NCI-H1436 (cell line): Measurements from ENCODE around the gene FBRS.
A peak's percentile ranks its signal among the peaks of the same experiment; 100 is the strongest.
"Not testable (repeated sequence)": the region's sequence is repeated elsewhere in the genome, so short reads cannot be mapped to it uniquely, and the experiment has no call there.

Experiments used
- DNase-seq: peaks from one replicate; lab custom pipeline; 2025; lab: John Stamatoyannopoulos, UW

Gene FBRS

GRCh38 chr16:30657866-30658730 lies at the start of gene FBRS:
Gene FBRS, plus strand, starts transcription at chr16:30658431. Its CDS starts 1,088 bp downstream, at chr16:30659519.
- DNase-seq = peak; percentile 100

- peak; percentile 5 for DNase-seq
Measured at GRCh38 chr16:30609002-30609925, 49.0 kb upstream of the FBRS start.

GRCh38 chr16:30609926-30610839 lies 48.0 kb upstream of the FBRS start, which contains the start of gene ZNF689:
Gene ZNF689, minus strand, starts transcription at chr16:30610389. Its CDS starts 348 bp downstream, at chr16:30610041.
- peak; percentile 95 for DNase-seq

GRCh38 chr16:30615358-30616091 lies 42.7 kb upstream of the FBRS start:
- no peak for DNase-seq

GRCh38 chr16:30619202-30619601 lies 39.0 kb upstream of the FBRS start:
- DNase-seq = no peak

- no peak for DNase-seq
Measured at GRCh38 chr16:30619638-30620037, 38.6 kb upstream of the FBRS start.

- no peak for DNase-seq
Measured at GRCh38 chr16:30620169-30620568, 38.1 kb upstream of the FBRS start.

GRCh38 chr16:30621765-30622164 lies 36.5 kb upstream of the FBRS start:
- no peak for DNase-seq

GRCh38 chr16:30622455-30623032 lies 35.7 kb upstream of the FBRS start:
- no peak for DNase-seq

- DNase-seq = no peak
Measured at GRCh38 chr16:30623536-30624283, 34.5 kb upstream of the FBRS start.

- no peak for DNase-seq
Measured at GRCh38 chr16:30626236-30626635, 32.0 kb upstream of the FBRS start.

- DNase-seq = peak; percentile 67
Measured at GRCh38 chr16:30628628-30629540, 29.3 kb upstream of the FBRS start.

GRCh38 chr16:30632454-30632853 lies 25.8 kb upstream of the FBRS start:
- DNase-seq = not testable (repeated sequence)

- DNase-seq = no peak
Measured at GRCh38 chr16:30633526-30633925, 24.7 kb upstream of the FBRS start.

- DNase-seq = no peak
Measured at GRCh38 chr16:30636599-30636998, 21.6 kb upstream of the FBRS start.

- DNase-seq = not testable (repeated sequence)
Measured at GRCh38 chr16:30637139-30637538, 21.1 kb upstream of the FBRS start.

GRCh38 chr16:30637944-30638343 lies 20.3 kb upstream of the FBRS start:
- DNase-seq = peak; percentile 33

GRCh38 chr16:30641378-30641982 lies 16.8 kb upstream of the FBRS start:
- DNase-seq = no peak
